Upper lobe of left lung (tissue), 4 donors: Measurements from ENCODE around the gene CLCA2.

Experiments
- EP300 ChIP-seq, 4 donors: sonication (generic); formaldehyde crosslinking; IDR thresholded peaks; one replicate each; pipeline ENCODE4 v1.5.1; 2017; ENCODE audit warnings: antibody characterized with exemption in 4 of 4, control low read depth in 2 of 4
- POLR2A ChIP-seq, 4 donors: fragments of 450-650 bp; IDR thresholded peaks; one replicate each; pipeline ENCODE4 v1.5.1; 2016 to 2017; ENCODE audit warnings: antibody characterized with exemption in 4 of 4, mild to moderate bottlenecking in 2 of 4
- POLR2AphosphoS5 ChIP-seq, 2 donors: sonication (generic); formaldehyde crosslinking; IDR thresholded peaks; one replicate each; pipeline ENCODE4 v1.5.1; 2017; ENCODE audit warnings: antibody characterized with exemption in 2 of 2
- TF ChIP-seq, protein P1 (sequence below), 6 experiments: fragments of 450-650 bp in 4 of 6; fragments of 200-600 bp in 2 of 6; sonication (generic) in 2 of 6; IDR thresholded peaks; one replicate each; pipeline ENCODE4 v1.5.1; 2016 to 2019; ENCODE audit warnings: antibody characterized with exemption in 6 of 6

DNA sequence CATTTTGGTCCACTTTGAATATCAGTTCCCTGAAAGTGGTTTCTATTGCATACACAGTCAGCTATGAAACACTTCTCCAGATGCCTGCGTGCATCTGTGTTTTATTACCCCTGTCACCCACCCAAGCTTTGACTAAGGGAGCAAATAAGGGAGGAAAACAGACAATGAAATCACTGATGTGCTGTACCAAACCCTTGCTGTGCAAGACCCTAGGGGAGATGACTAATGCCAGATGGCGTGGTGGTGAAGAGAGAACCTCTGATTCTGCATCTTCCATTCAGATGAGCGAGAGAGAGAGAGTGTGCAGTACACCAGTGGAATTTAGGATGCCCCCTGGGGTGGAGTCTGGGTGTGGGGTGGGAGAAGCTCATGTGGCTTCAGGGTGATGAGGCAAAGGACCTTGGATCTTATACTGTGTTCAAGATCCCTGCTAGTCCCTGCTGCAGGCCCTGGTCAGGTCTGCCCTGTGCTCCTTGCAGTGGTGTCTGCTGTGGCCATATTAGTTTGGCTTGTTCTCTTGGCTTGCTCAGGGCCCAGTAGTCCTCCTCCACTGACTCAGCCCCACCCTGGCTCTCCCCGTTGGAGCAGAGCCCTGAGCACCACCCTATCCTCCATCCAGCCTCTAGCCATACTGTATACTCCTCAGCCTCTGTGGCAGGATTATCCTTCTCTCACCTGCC, 63.3 kb downstream of the CLCA2 start:
- TF ChIP-seq, protein P1, sequence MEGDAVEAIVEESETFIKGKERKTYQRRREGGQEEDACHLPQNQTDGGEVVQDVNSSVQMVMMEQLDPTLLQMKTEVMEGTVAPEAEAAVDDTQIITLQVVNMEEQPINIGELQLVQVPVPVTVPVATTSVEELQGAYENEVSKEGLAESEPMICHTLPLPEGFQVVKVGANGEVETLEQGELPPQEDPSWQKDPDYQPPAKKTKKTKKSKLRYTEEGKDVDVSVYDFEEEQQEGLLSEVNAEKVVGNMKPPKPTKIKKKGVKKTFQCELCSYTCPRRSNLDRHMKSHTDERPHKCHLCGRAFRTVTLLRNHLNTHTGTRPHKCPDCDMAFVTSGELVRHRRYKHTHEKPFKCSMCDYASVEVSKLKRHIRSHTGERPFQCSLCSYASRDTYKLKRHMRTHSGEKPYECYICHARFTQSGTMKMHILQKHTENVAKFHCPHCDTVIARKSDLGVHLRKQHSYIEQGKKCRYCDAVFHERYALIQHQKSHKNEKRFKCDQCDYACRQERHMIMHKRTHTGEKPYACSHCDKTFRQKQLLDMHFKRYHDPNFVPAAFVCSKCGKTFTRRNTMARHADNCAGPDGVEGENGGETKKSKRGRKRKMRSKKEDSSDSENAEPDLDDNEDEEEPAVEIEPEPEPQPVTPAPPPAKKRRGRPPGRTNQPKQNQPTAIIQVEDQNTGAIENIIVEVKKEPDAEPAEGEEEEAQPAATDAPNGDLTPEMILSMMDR (IDR thresholded peaks at IDR 0.05) = no peak
- TF ChIP-seq POLR2AphosphoS5 (IDR thresholded peaks at IDR 0.05) (no peak), EP300 (IDR thresholded peaks at IDR 0.05) (no peak), POLR2A (IDR thresholded peaks at IDR 0.05) (no peak)
